Activated naive CD4-positive, alpha-beta T cell treated with Interleukin-2 at 50 U/mL for 16 hours (primary cell): ENCODE measurements around the gene OR2S2.
A peak's percentile ranks its signal among the peaks of the same experiment; 100 is the strongest.
"Not testable (repeated sequence)": the region's sequence is repeated elsewhere in the genome, so short reads cannot be mapped to it uniquely, and the experiment has no call there.

ENCODE experiments used
- DNase-seq: peaks from one replicate; pipeline ENCODE4 v3.0.0-alpha.2; 2020

OR2S2 gene, protein sequence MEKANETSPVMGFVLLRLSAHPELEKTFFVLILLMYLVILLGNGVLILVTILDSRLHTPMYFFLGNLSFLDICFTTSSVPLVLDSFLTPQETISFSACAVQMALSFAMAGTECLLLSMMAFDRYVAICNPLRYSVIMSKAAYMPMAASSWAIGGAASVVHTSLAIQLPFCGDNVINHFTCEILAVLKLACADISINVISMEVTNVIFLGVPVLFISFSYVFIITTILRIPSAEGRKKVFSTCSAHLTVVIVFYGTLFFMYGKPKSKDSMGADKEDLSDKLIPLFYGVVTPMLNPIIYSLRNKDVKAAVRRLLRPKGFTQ

DNA sequence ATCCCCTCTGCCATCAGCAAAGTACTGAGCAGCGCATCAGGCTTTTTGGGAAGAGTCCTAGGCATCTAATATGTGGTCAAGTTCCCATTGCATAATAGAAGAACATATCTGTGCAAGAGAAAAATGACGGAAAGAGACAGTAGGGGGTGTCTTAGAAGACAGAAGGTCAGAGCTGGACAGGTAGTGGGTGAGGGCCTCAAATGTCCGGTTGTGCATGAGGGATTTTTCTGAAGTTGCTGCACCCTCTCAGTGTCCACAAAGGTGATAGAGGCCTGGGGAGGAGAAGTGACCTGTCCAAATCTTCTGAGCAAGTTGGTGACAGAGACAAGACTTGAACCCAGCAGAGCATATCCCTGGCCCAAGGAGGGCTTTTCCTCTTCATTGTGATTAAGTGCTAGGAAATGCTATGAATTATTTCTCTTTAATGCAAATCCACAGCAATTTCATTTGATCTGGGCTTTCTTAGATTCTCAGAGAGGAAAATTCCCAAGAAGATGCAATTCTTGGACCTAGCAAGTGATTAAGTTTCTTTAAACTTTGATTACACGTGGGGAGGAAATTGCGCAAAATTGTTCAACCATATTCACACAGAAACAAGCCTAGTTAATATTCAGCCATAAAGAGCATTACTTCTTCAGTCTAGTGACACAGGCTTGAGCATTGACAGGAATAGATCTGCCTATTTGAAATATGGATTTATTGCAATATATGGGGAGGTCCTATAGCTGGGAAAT lies at the start of gene OR2S2:
Gene OR2S2, minus strand, starts transcription at position 51 of the 734 bp plus-strand sequence. CDS start 56 bp downstream, outside the sequence.
- DNase-seq: no peak

DNA sequence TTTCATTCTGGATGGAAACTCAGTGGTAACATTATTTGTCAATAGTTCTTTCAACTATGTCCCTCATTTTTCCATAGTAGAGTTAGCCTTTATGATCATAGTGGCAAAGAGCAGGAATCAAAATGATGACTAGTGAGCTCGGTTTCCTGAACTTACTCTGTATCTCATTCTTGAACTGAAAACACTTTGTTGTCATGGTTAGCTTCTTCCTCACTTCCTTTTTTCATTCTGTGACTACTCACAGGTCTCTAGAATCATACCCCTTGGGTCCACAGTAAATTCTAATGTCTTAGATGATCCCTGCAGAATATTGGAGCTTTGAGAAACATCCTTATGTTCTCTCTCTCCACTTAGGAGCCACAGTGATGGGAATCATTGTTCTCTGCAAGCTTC lies 49.4 kb upstream of the OR2S2 start:
- DNase-seq: no peak

DNA sequence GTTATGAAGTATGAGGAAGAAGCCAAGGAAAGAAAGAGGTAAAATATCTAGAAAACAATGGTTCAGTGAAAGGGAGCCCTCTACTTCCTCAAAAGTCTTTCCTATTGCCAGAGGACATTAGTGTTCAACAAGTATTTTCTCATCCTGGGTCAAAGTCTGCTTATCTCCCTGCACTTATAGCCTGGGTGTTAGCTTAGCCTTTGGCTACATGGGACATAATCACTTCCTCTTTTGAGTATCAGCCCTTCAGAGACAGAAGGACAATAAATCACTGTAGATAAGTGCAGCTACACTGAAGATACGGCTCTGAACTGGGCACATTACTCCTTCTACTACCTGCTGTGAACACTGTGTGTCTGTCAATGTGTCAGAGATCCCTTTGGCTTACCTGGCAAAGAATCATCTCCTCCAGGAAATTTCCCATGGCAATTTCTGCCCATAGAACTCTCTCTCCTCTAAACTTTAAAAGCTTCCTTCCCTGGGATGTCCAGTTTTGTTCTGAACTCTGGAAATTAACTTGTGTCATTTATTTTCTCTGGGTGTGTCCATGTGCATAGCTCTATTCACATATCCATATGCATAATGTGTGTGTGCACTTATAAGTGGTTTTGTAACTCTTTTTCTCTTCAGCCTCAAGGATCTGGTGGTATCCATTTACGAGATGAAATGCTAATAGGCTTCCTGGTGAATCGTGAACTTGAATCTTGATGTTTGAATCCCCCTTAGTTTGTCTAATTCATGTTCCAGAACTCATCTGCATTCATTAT lies 48.8 kb upstream of the OR2S2 start:
- DNase-seq: no peak

DNA sequence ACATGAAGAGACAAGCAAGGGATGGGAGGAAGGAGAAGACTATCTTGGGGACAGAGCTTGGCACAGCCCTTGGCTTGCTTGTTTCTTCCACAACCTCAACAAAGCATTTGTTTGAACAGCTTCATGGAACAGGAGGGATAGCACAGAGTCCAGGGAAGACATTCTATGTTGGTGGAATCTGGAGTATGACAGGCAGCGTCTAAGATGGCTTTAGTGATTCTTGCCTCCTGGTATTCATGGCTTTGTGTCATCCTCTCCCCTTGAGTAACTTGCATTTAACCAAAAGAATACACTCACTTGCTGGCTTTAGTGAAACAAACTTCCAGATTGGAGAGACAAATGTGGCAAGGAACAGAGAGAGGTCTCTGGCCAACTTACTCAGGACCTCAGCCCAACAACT lies 47.9 kb upstream of the OR2S2 start:
- no peak for DNase-seq

DNA sequence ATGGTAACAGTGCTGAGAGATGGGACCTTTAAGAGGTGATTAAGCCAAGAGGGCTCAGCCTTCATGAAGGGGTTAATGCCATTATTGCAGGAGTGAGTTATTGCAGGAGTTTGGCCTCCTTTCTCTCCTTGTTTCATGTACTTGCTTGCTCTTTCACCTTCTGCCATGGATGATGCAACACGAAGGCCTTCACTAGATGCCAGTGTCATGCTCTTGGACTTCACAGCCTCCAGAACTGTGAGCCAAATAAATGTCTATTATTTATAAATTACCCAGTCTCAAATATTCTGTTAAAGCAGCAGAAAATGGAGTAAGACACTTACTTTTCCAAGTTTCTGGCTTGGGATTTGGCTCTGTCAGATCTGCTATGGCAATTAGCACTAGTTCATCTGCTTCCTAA lies 40.4 kb upstream of the OR2S2 start:
- no peak for DNase-seq

DNA sequence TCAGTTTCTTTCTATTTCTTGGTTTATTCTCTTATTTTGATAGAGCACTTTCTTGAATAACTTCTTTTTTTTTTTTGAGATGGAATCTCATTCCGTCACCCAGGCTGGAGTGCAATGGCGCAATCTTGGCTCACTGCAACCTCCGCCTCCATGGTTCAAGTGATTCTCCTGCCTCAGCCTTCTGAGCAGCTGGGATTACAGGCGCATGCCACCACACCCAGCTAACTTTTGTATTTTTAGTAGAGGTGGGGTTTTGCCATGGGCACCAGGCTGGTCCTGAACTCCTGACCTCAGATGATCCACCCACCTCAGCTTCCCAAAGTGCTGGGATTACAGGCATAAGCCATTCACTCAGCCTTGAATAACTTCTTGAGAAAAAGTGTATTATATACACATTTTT lies 39.1 kb upstream of the OR2S2 start:
- DNase-seq: not testable (repeated sequence)

DNA sequence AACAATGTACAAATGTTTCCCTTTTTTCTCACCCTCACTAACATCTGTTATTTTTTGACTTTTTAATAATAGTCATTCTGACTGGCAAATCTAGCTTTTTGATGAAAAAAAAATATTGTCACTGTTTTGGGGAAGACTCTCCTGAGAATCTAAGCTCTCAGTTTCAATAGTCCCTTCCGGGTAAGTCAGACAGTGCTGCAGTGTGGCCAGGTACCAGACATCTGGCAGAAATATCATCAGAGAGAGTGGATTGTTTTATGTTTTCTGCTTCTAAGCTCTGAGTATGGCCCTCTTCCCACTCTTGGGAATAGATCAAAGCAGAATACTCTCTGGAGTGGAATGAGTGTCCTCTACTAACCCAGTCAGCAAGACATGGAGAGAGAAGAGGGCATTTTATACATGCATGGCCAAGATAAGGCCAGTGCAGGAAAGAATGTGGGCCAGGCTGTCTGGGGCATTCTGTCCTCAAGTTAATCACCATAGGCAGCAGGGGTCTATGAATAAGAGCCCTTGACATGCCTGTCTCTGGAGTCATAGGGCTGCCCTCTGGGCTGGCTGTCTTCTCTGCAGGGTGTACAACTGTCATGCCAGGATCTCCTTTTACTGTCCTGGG lies 38.5 kb upstream of the OR2S2 start:
- DNase-seq: no peak

DNA sequence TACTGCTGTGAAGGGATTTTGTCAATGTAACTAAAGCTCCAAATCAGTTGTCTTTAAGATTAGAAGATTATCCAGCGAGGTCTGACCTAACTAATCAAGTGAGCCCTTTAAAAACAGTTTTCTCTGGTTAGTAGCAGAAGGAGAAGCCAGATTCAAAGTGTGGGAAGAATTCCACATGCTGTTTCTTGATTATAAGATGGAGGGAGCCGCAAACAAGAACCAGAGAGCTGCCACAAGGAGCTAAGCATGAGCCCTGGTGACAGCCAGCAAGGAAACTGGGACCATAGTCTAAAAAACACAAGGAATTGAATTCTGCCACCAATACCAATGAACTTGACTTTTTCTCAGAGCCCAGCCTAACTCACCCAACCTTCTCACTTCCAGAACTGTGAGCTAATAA lies 37.0 kb upstream of the OR2S2 start:
- DNase-seq: no peak

DNA sequence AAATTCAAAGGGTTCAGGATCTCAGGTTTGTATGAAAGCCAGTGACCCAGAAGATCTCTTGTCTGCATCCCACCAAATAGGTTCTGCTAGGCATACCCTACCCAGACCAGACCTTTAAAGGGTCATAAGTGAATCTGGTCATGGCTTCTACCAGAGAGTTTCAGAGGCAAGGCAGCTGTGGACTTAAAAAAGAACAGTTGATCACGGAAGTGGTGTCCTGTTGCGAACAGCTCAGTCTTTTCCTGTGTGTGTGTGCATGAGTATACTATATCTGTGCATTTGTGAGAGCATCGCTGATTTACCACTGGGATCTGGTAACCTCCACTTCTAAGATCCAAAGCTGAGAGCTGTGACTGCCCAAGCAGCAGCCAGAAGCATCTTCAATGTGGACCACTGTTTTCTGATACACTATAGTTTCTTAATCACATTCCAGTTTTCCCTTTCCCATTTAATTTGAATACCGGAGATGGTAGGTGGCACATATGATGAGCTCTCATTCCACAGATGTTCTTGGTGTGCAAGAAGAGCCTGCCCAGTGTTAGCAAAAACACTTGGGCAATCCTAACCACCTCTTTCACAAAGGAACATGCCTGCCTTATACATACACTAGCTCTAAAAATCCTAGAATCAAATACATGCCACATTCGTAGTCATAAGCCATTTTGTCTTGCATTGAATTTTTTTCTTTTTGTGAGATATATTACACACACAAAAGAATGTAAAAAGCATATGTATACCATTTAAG lies 36.2 kb upstream of the OR2S2 start:
- no peak for DNase-seq

DNA sequence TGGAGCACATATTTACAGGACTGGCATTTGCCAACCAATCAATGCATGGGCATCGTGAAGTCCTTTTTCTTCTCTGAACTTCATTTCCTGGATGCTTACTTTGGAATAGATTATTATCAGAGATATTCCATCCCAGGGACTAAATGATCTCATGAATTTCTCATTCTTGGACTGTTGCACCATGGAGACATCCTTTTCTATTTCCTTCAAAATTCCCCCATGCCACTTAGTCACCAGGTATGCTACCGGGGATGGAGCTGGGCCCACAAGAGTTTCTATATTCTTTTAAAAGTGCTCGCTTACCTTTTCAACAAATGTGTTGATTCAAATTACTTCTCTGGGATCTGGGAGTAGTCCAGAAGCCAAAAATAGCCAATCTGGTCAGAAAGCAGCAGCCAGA lies 35.2 kb upstream of the OR2S2 start:
- DNase-seq: not testable (repeated sequence)

DNA sequence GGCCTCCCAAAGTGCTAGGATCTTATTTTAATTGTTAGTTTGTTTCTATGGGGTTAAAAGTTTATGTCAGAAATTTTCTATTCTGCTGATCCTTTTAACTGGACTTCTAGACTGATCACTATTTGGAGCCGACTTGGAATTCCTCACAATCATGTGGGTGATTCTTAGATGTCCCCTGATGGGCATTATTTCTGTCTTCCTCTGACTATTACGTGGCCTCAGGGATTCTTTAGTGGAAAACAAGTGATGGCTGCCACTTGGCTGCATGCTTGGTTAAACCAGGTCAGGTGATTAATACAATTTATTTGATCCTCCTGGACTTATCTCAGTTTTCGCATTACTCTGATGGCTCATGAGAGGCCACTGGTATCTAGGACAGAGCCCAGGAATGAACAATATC lies 32.2 kb upstream of the OR2S2 start:
- DNase-seq: no peak

DNA sequence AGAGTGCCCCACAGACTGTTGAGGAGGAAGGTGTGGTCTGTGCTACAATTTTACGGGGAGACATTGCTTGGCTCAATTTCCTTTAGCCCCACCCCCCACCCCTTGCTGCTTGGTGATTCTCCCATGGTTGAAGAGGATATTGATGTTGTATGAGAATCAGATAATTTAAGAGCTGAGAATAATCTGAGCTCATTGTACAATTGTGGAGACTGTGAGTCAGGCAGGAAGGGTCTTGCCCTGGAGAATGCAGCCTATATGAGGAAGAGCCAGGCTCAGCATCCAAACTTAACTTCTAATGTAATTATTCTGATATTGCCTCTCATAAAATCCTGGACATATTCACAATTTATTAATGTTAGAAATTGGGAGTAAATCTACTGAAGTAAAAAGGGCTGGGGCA lies 26.1 kb upstream of the OR2S2 start:
- DNase-seq: no peak

DNA sequence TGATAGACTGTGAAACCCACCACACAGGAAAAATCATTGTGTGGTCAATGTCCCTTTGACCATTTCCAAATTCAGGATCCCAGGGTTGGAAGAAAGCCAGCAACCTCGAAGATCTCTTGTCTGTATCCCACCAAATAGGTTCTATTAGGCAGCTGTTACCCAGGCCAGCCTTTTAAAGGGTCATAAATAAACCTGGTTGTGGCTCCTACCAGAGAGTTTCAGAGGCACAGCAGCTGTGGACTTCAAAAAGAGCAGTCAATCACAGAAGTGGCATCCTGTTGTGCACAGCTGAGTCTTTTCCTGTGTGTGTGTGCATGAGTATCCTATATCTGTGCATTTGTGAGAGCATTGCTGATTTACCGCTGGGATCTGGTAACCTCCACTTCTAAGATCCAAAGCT lies 23.7 kb upstream of the OR2S2 start:
- no peak for DNase-seq

DNA sequence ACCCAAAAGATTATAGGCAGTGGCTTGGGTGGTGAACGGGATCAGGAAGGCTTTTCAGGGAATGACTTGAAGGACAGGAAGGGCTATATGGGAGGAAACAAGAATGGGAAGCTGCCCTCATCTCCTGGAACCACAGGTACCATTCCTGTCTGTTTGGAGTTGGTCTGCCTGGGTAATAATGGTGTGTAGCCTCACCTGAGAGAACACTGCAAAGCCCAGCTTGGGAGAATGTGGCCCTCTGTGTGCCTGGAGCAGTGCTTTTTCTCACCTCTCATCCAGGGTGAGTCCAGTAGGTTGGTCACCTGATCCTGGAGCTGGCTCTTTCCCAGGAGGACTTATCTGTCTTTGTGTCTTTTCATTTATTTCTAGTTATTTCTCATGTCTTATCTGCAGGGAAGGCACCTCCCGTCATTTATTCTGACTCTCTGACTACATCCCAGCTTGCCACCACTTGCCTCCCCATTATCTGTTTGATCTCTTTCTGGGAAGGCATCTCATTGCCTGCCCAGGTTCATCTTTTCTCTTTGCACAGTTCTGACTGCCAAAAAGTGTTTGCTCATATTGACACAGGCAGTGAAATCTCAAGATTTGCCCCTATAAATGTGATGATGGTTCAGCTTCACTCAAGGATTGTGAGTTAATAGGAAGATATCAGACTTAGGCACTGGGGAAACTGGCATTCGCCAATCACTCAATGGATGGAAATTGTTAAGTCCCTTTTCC lies 22.5 kb upstream of the OR2S2 start:
- no peak for DNase-seq

DNA sequence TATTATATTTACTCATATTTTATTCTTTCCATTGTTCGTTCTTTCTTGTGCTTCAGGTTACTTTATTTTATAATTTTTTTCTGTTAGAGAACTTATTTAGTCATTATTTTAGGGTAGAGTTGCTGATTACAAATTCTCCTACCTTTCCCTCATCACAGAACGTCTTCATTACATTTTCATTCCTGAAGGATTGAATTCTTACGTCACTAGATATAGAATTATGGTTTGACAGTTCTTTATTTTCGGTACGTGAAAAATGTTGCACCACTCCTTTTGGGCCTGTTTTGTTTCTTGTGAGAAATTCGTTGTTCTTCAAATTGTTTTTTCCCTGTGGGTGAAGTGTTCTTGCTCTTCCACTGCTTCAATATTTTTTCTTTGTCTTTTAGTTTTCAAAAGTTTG lies 20.8 kb upstream of the OR2S2 start:
- DNase-seq: no peak

DNA sequence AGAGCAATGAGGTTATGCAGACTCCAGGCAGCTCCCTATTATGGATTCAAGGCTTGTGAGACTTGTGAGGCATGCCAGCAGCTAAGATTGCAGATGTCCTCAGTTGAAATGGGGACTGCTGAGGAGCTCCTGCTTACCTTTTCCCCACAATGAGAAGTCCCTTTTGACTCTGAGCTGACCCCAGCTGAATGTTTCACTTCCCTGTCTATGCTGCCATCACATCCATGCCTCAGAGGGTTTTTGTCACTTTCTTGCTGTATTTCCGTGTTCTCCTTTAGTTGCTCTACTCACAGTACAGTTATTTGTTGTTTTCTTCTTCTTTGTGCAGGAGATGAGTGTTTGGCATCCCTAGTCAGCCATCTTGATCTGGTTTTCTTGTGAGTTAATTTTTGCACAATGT lies 18.8 kb upstream of the OR2S2 start:
- no peak for DNase-seq

DNA sequence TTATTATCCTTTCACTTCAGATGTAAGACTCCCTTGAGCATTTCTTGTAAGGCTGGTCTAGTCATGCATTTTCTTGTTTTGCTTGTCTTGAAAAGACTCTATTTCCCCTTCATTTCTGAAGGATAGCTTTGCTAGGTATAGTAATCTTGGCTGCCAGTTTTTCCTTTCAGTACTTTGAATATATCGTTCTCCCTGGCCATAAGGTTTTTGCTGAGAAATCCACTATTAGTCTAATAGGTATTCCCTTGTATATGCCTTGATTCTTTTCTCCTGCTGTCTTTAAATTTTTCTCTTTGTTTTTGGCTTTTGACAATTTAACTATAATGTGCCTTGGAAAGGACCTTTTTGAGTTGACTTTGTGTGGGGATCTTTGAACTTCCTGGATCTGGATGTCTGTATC lies 16.8 kb upstream of the OR2S2 start:
- DNase-seq: no peak

DNA sequence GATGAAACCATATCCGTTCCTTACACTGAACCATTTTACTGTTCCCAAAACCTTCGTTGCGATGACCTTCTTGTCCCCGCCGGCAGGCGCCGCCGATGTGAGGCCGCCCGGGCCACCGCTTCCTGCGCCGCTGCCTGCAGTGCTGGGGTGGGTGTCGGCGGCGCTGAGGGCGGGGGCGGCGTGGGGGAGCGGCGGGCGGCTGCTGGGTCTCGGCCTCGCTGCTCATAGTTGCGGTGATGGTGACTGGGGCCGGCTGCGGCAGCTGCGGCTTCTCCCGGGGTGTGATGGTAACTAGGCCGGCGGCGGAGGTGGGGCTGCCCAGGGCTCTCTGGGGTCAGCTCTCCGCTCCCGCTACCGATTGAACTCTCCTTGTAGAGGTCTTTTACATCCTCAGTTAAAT lies 14.1 kb upstream of the OR2S2 start:
- peak; percentile 17 for DNase-seq

DNA sequence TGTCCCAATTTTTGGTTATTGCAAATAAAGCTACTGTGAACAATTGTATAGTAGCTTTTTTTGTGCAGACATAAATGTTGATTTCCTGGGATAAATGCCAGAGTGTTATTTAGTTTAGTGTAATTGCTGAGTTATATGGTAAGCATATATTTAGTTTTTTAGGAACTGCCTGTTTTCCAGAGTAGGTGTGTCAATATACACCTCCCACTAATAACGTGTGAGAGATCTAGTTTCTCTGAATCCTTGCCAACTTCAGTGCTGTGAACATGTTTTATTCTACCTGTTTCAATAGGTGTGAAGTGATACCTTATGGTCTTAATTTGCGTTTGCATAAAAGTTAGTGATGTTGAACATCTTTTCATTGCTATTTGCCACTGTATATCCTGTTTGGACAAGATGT lies 9.1 kb upstream of the OR2S2 start:
- no peak for DNase-seq

DNA sequence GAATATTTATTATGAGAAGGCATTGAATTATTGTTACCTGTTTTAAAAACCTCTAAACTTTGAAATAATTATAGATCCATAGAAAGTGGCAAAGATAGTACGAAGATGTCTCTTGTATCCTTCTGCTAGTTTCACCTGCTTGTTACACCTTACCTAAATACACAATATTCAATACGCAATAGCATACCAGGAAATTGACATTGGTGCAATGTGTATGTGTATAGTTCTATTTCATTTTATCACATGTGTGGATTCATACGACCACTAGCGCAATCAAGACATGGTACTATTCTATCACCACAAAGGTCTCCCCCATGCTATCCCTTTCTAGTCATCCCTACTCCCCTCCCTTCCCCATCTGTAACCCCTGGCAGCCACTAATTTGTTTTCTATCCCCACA lies 8.5 kb upstream of the OR2S2 start:
- no peak for DNase-seq

DNA sequence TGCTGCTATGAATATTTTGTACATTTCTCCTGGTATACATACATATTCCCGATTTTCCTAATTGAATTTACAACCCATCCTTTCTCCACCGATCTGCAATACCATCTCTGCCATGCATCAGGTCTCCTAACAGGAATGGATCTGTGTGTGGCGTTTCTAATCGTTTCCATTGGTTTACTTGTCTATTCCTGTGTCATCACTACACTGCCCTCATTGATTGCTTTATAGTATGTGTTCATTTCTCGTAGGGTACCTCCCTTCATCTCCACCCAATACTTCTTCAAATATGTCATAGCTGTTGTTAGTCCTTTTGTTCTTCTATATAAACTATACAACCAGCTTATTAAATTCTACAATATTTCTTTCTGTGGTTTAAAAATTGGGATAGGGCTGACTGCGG lies 7.1 kb upstream of the OR2S2 start:
- DNase-seq: no peak
